NT2/D1 (cell line): ENCODE measurements around the gene PDE6A.

ENCODE experiments used
- DNase-seq: peaks from one replicate; pipeline ENCODE4 v3.0.0-alpha.2; 2011; ENCODE audit warnings: low read depth, low spot score
- H3K27me3 ChIP-seq: 2 replicates; pipeline ENCODE4 v1.6.0; 2011; ENCODE audit warnings: mild to moderate bottlenecking; ENCODE audit not compliant: insufficient read length, insufficient read depth
- H3K36me3 ChIP-seq: 2 replicates; pipeline ENCODE4 v1.6.1; 2011; ENCODE audit warnings: mild to moderate bottlenecking, low read length, mixed read lengths; ENCODE audit not compliant: insufficient read depth, insufficient read length
- H3K4me1 ChIP-seq: 2 replicates; pipeline ENCODE4 v1.5.1; 2011; ENCODE audit not compliant: insufficient read depth, insufficient read length
- H3K4me3 ChIP-seq: 2 replicates; pipeline ENCODE4 v1.5.1; 2011; ENCODE audit warnings: low read depth; ENCODE audit not compliant: insufficient read length
- H3K9ac ChIP-seq: 2 replicates; pipeline ENCODE4 v1.6.0; 2011; ENCODE audit warnings: low read depth; ENCODE audit not compliant: insufficient read length
- H3K9me3 ChIP-seq: 2 replicates; pipeline ENCODE4 v1.5.1; 2011; ENCODE audit warnings: mild to moderate bottlenecking, low read length; ENCODE audit not compliant: insufficient read depth
- SUZ12 ChIP-seq: IDR thresholded peaks from 2 replicates; pipeline ENCODE4 v1.6.1; 2011; ENCODE audit not compliant: insufficient read length, insufficient read depth; ENCODE audit errors: extremely low read depth
- YY1 ChIP-seq: IDR thresholded peaks from 2 replicates; pipeline ENCODE4 v1.6.1; 2011; ENCODE audit not compliant: insufficient read length, insufficient read depth
- ZNF274 ChIP-seq: IDR thresholded peaks from 2 replicates; pipeline ENCODE4 v1.6.1; 2011; ENCODE audit warnings: mild to moderate bottlenecking, low read depth, low read length

The PDE6A gene

GRCh38 chr5:149838881-149839739 is 105.5 kb downstream of the PDE6A start:
- H3K9me3 ChIP-seq, result no peaks in the 10 kb centered on the region
- no peaks in the 10 kb centered on the region for H3K27me3 ChIP-seq
- H3K4me1 ChIP-seq, result peaks cover 11% of the 10 kb centered on the region
- no peak for DNase-seq
- H3K36me3 ChIP-seq, result peaks cover 12% of the 10 kb centered on the region
- no peak for TF ChIP-seq ZNF274
- H3K4me3 ChIP-seq, result no peak overlapping the region
- no peak overlapping the region for H3K9ac ChIP-seq

GRCh38 chr5:149837680-149838269 is 106.8 kb downstream of the PDE6A start:
- Histone ChIP-seq H3K4me1 (peaks cover 11% of the 10 kb centered on the region), H3K36me3 (peaks cover 20% of the 10 kb centered on the region), H3K9ac (no peak overlapping the region), H3K9me3 (no peaks in the 10 kb centered on the region), H3K27me3 (no peaks in the 10 kb centered on the region), H3K4me3 (no peak overlapping the region)
- no peak for TF ChIP-seq SUZ12
- TF ChIP-seq ZNF274, result no peak
- no peak for TF ChIP-seq YY1
- peak; percentile 25 for DNase-seq

DNA sequence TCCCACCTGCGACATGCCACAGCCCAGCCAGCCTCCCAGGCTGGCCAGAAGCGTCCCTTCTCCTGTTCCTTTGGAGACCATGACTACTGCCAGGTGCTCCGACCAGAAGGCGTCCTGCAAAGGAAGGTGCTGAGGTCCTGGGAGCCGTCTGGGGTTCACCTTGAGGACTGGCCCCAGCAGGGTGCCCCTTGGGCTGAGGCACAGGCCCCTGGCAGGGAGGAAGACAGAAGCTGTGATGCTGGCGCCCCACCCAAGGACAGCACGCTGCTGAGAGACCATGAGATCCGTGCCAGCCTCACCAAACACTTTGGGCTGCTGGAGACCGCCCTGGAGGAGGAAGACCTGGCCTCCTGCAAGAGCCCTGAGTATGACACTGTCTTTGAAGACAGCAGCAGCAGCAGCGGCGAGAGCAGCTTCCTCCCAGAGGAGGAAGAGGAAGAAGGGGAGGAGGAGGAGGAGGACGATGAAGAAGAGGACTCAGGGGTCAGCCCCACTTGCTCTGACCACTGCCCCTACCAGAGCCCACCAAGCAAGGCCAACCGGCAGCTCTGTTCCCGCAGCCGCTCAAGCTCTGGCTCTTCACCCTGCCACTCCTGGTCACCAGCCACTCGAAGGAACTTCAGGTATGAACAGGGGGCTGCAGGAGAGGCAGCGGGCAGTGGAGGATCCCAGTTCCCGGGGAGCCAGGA is 108.0 kb downstream of the PDE6A start:
- Histone ChIP-seq H3K36me3 (peaks cover 14% of the 10 kb centered on the region), H3K9me3 (no peaks in the 10 kb centered on the region), H3K4me3 (no peak overlapping the region), H3K4me1 (peaks cover 10% of the 10 kb centered on the region), H3K27me3 (no peaks in the 10 kb centered on the region), H3K9ac (no peak overlapping the region)
- DNase-seq, result no peak
- TF ChIP-seq SUZ12, result no peak
- TF ChIP-seq ZNF274, result no peak
- TF ChIP-seq YY1, result no peak

DNA sequence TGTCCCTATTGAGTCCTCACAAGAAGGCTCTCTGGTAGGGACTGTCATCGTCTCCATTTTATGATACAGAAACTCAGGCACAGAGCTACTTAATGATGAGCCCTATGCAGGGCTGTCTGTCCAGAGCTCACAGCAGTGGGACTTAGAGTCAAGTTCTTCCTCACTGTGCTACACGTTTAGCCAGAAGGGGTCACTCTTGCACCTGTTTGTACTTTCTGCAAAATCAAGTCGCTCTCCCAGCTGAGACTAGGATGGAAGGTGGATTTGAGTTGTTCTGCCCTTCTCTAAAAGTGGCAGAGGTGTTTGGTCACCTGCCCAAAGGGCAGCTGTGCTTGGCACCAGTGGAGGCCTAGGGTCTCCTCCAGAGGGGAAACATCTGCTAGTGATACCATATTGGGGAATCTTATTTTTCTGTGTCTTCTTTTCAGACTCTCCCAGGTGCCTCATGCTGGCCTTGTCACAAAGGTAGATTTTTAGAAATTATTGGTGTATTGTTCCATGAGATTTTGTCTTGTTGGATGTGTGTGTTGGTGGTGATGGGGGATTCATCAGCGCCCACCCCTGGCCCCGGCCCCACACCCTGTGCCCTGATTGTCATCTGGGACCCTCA is 110.2 kb downstream of the PDE6A start:
- peak; percentile 71 for DNase-seq
- Histone ChIP-seq H3K36me3 (peaks cover 11% of the 10 kb centered on the region), H3K9me3 (no peaks in the 10 kb centered on the region), H3K27me3 (no peaks in the 10 kb centered on the region), H3K4me3 (no peak overlapping the region), H3K9ac (no peak overlapping the region), H3K4me1 (no peaks in the 10 kb centered on the region)
- TF ChIP-seq YY1, result no peak
- no peak for TF ChIP-seq ZNF274
- no peak for TF ChIP-seq SUZ12

GRCh38 chr5:149833116-149833827 is 111.3 kb downstream of the PDE6A start:
- no peak for TF ChIP-seq ZNF274
- no peak for TF ChIP-seq SUZ12
- TF ChIP-seq YY1, result no peak
- H3K9me3 ChIP-seq, result no peaks in the 10 kb centered on the region
- H3K27me3 ChIP-seq, result no peaks in the 10 kb centered on the region
- no peak for DNase-seq
- no peak overlapping the region for H3K9ac ChIP-seq
- H3K4me3 ChIP-seq, result no peak overlapping the region
- H3K36me3 ChIP-seq, result peaks cover 11% of the 10 kb centered on the region
- no peaks in the 10 kb centered on the region for H3K4me1 ChIP-seq

DNA sequence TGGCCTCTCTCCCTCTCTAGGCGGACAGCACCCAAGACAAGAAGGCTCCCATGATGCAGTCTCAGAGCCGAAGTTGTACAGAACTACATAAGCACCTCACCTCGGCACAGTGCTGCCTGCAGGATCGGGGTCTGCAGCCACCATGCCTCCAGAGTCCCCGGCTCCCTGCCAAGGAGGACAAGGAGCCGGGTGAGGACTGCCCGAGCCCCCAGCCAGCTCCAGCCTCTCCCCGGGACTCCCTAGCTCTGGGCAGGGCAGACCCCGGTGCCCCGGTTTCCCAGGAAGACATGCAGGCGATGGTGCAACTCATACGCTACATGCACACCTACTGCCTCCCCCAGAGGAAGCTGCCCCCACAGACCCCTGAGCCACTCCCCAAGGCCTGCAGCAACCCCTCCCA is 112.0 kb downstream of the PDE6A start:
- Histone ChIP-seq H3K4me3 (no peak overlapping the region), H3K36me3 (peaks cover 11% of the 10 kb centered on the region)

More for the DNA sequence above, 112.0 kb downstream of the PDE6A start:
- Histone ChIP-seq H3K4me1 (no peaks in the 10 kb centered on the region), H3K27me3 (no peaks in the 10 kb centered on the region), H3K9ac (no peak overlapping the region), H3K9me3 (no peaks in the 10 kb centered on the region)
- TF ChIP-seq ZNF274 (no peak), SUZ12 (no peak), YY1 (no peak)
- DNase-seq, result no peak
